HUES64 (cell line): ENCODE results near the gene AQP4.

ENCODE experiments used
- H3K27ac ChIP-seq: 2 replicates; pipeline ENCODE4 v1.7.0; 2013; ENCODE audit warnings: low read depth, low read length, inconsistent platforms
- H3K27me3 ChIP-seq: 2 replicates; pipeline ENCODE4 v1.6.1; 2013; ENCODE audit warnings: mild to moderate bottlenecking, low read length; ENCODE audit not compliant: insufficient read depth
- H3K36me3 ChIP-seq: 2 replicates; pipeline ENCODE4 v1.6.1; 2013; ENCODE audit warnings: mild to moderate bottlenecking, low read length; ENCODE audit not compliant: insufficient read depth
- H3K4me1 ChIP-seq: 2 replicates; pipeline ENCODE4 v1.6.1; 2013; ENCODE audit warnings: mild to moderate bottlenecking, low read length, moderate library complexity; ENCODE audit not compliant: insufficient read depth
- H3K4me3 ChIP-seq: 2 replicates; pipeline ENCODE4 v1.5.1; 2013; ENCODE audit warnings: mild to moderate bottlenecking, low read length, moderate library complexity
- H3K9ac ChIP-seq: 2 replicates; pipeline ENCODE4 v1.6.1; 2013; ENCODE audit warnings: mild to moderate bottlenecking, low read depth, low read length
- H3K9me3 ChIP-seq: 2 replicates; pipeline ENCODE4 v1.6.1; 2013; ENCODE audit warnings: low read depth, low read length; ENCODE audit not compliant: insufficient read depth
- WGBS: fragments of 150-250, 120-280 bp; methylation state at CpG from one replicate; pipeline ENCODE4 v1.1.7; 2013; ENCODE audit warnings: missing lambda C conversion rate; 5-methylcytosine and 5-hydroxymethylcytosine counted together

The AQP4 gene

GRCh38 chr18:26839609-26840008 is 25.9 kb downstream of the AQP4 start:
- H3K4me1 ChIP-seq, result no peaks in the 10 kb centered on the region
- no peak overlapping the region for H3K27ac ChIP-seq
- no peaks in the 10 kb centered on the region for H3K36me3 ChIP-seq
- H3K27me3 ChIP-seq, result no peaks in the 10 kb centered on the region
- no peak overlapping the region for H3K9ac ChIP-seq
- 0 out of 2 replicates have a peak, but pooled peaks cover 3% of the 10 kb centered on the region for H3K9me3 ChIP-seq
- no peak overlapping the region for H3K4me3 ChIP-seq
- WGBS, result 83% methylated on average over 2 of the region's 2 CpGs

DNA sequence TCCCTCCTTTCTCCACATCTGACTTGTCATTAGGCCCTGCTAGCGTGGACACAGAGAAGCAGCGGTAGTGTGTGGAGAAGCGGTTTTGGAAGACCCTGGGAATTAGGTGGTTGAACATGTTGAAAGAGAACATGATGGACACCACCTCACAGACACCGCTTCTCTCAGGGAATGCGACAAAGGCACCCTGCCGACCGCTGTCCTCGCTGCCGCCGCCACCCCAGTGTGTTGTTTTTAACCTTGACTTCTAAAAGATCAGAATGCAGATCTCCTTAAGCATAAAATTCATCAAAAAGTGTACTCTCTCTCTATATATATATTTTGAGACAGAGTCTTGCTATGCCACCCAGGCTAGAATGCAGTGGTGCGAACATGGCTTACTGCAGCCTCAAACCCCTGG is 33.2 kb downstream of the AQP4 start:
- Histone ChIP-seq H3K27ac (no peak overlapping the region), H3K36me3 (no peaks in the 10 kb centered on the region), H3K9me3 (no peaks in the 10 kb centered on the region), H3K9ac (no peak overlapping the region), H3K4me1 (no peaks in the 10 kb centered on the region), H3K4me3 (no peak overlapping the region), H3K27me3 (no peaks in the 10 kb centered on the region)
- 97% methylated on average over 11 of the region's 11 CpGs for WGBS

- Histone ChIP-seq H3K9ac (no peak overlapping the region), H3K9me3 (no peaks in the 10 kb centered on the region), H3K27ac (no peak overlapping the region), H3K4me3 (no peak overlapping the region), H3K27me3 (no peaks in the 10 kb centered on the region), H3K4me1 (no peaks in the 10 kb centered on the region), H3K36me3 (no peaks in the 10 kb centered on the region)
- 89% methylated on average over 3 of the region's 3 CpGs for WGBS
Observed at GRCh38 chr18:26827581-26827980, 37.9 kb downstream of the AQP4 start.

- Histone ChIP-seq H3K9me3 (no peaks in the 10 kb centered on the region), H3K4me1 (peaks cover 2% of the 10 kb centered on the region; the same call in 1 of the 2 replicates), H3K27ac (no peak overlapping the region), H3K27me3 (no peaks in the 10 kb centered on the region), H3K4me3 (no peak overlapping the region), H3K36me3 (no peaks in the 10 kb centered on the region), H3K9ac (no peak overlapping the region)
- 94% methylated on average over 6 of the region's 6 CpGs for WGBS
Observed at GRCh38 chr18:26826656-26827235, 38.8 kb downstream of the AQP4 start.

- H3K9ac ChIP-seq, result no peak overlapping the region
- WGBS, result no CpG with 5 or more reads among the region's 1 CpG
- 0 out of 2 replicates have a peak, but pooled peaks cover 3% of the 10 kb centered on the region for H3K9me3 ChIP-seq
- no peaks in the 10 kb centered on the region for H3K36me3 ChIP-seq
- H3K4me1 ChIP-seq, result peaks cover 9% of the 10 kb centered on the region
- H3K27me3 ChIP-seq, result no peaks in the 10 kb centered on the region
- no peak overlapping the region for H3K27ac ChIP-seq
- no peak overlapping the region for H3K4me3 ChIP-seq
Observed at GRCh38 chr18:26821181-26821580, 44.3 kb downstream of the AQP4 start.

DNA sequence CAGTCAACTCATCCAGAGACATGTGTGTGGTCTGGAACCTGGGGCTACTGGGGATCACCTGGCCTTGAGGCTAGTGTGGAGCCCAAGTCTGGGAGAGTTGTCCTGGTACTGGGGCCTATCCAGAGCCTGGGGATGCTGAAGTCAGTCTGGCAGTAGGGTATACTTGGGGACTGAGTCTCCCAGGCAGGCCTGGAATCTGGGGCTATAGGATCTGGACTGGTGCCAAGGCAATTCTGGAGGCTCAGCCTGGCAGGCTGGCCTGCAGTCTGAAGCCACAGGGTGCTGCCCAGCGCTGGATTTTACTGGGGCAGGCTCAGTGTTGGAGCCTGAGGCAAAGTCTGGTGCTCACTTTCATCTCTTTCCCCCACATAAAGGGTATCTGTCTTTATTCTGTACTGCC is 46.5 kb downstream of the AQP4 start:
- no peaks in the 10 kb centered on the region for H3K36me3 ChIP-seq
- H3K27me3 ChIP-seq, result no peaks in the 10 kb centered on the region
- no peak overlapping the region for H3K9ac ChIP-seq
- H3K4me1 ChIP-seq, result peaks cover 9% of the 10 kb centered on the region
- 93% methylated on average over 1 of the region's 1 CpG for WGBS
- 0 out of 2 replicates have a peak, but pooled peaks cover 3% of the 10 kb centered on the region for H3K9me3 ChIP-seq
- H3K4me3 ChIP-seq, result no peak overlapping the region
- H3K27ac ChIP-seq, result no peak overlapping the region

GRCh38 chr18:26818461-26818860 is 47.0 kb downstream of the AQP4 start:
- H3K27ac ChIP-seq, result no peak overlapping the region
- 84% methylated on average over 1 of the region's 1 CpG for WGBS
- H3K4me1 ChIP-seq, result peaks cover 9% of the 10 kb centered on the region

GRCh38 chr18:26813043-26813442 is 52.5 kb downstream of the AQP4 start:
- no peaks in the 10 kb centered on the region for H3K9me3 ChIP-seq
- H3K9ac ChIP-seq, result no peak overlapping the region
- H3K27me3 ChIP-seq, result no peaks in the 10 kb centered on the region
- H3K36me3 ChIP-seq, result no peaks in the 10 kb centered on the region
- H3K27ac ChIP-seq, result no peak overlapping the region
- H3K4me3 ChIP-seq, result no peak overlapping the region
- no peaks in the 10 kb centered on the region for H3K4me1 ChIP-seq
- no CpG with 5 or more reads among the region's 1 CpG for WGBS

More at GRCh38 chr18:26818461-26818860, 47.0 kb downstream of the AQP4 start:
- Histone ChIP-seq H3K9ac (no peak overlapping the region), H3K4me3 (no peak overlapping the region), H3K36me3 (no peaks in the 10 kb centered on the region), H3K9me3 (0 out of 2 replicates have a peak, but pooled peaks cover 3% of the 10 kb centered on the region), H3K27me3 (no peaks in the 10 kb centered on the region)

DNA sequence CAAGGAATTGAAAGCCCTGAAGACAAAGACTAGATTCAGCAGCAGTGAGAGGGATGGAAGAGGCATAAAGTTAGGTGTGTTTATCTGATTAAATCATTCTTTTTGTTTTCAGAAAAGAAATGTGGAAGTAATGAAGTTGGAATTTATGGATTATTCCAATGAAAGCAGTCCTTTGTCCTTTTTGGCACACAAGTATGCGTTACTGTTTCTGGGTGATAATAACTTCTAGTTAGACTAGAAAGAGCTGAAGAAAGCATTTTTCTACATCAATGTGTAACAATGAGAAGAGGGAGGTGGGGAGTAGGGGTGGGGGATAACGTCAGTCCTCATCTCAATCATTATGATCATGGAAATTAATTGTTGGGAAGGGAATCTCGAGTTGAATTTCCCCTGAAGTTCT is 53.0 kb downstream of the AQP4 start:
- no peak overlapping the region for H3K9ac ChIP-seq
- H3K9me3 ChIP-seq, result no peaks in the 10 kb centered on the region
- WGBS, result 83% methylated on average over 2 of the region's 3 CpGs
- H3K27ac ChIP-seq, result no peak overlapping the region
- no peaks in the 10 kb centered on the region for H3K4me1 ChIP-seq
- no peaks in the 10 kb centered on the region for H3K27me3 ChIP-seq
- H3K4me3 ChIP-seq, result no peak overlapping the region
- no peaks in the 10 kb centered on the region for H3K36me3 ChIP-seq

- Histone ChIP-seq H3K36me3 (no peaks in the 10 kb centered on the region), H3K27me3 (no peaks in the 10 kb centered on the region), H3K9me3 (no peaks in the 10 kb centered on the region), H3K9ac (no peak overlapping the region), H3K4me1 (no peaks in the 10 kb centered on the region; the same call in 1 of the 2 replicates), H3K27ac (no peak overlapping the region), H3K4me3 (no peak overlapping the region)
- 90% methylated on average over 5 of the region's 5 CpGs for WGBS
Observed at GRCh38 chr18:26809346-26809745, 56.2 kb downstream of the AQP4 start.

DNA sequence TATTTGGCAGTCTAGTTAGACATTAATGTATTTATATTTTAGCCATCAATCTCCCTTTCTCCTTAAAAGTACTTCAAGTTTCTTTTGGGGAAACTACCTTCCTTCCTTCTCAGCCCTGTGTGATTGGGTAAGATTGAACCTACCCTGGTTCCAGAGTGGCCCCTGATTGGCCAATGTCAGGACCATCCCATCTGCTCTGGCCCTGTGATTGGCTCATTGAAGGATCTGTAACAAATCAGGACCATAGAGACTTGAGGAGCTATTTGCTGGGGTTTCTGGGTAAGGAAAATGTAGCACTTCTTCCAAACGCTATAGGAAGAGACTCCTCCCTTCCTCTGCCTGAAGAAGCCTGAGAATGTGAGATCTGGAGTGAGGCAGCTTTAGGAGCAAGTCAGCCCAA is 59.3 kb downstream of the AQP4 start:
- H3K9ac ChIP-seq, result no peak overlapping the region
- H3K9me3 ChIP-seq, result no peaks in the 10 kb centered on the region
- H3K27ac ChIP-seq, result no peak overlapping the region
- no peak overlapping the region for H3K4me3 ChIP-seq
- H3K4me1 ChIP-seq, result no peaks in the 10 kb centered on the region; the same call in 1 of the 2 replicates
- H3K36me3 ChIP-seq, result no peaks in the 10 kb centered on the region
- H3K27me3 ChIP-seq, result no peaks in the 10 kb centered on the region
- WGBS, result 83% methylated on average over 1 of the region's 1 CpG

DNA sequence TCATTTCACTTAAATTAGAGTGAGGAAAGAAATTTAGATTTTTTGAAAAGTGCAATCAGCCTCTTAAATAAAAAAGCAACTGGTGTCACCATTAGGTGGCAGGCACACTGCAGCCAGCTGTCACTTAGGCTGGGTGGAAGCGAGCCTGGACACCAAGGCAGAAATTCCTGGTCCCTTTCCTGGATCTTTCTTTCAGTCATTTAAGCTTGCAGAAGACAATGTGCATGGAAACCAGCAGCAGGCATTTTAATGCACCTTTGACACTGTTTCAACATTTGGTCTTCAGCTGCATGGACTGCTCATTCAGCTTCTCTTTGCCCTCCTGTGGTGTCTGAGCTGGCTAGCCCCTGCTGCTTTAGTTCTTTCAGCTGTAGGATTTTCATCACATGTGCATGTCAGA is 61.0 kb downstream of the AQP4 start:
- WGBS, result 34% methylated on average over 1 of the region's 1 CpG
- Histone ChIP-seq H3K4me3 (no peak overlapping the region), H3K4me1 (no peaks in the 10 kb centered on the region; the same call in 1 of the 2 replicates), H3K9me3 (no peaks in the 10 kb centered on the region), H3K9ac (no peak overlapping the region), H3K36me3 (no peaks in the 10 kb centered on the region), H3K27ac (no peak overlapping the region), H3K27me3 (no peaks in the 10 kb centered on the region)
